Esophagus squamous epithelium (tissue), 4 donors: ENCODE data around the gene CGB5.

Experiments used
- POLR2A ChIP-seq, 4 donors: fragments of 450-650 bp; IDR thresholded peaks; one replicate each; pipeline ENCODE4 v1.6.1; 2017; ENCODE audit warnings: antibody characterized with exemption in 4 of 4, mild to moderate bottlenecking in 4 of 4, moderate library complexity in 3 of 4
- TF ChIP-seq, protein P1 (sequence below), 6 experiments: fragments of 450-650 bp in 4 of 6; fragments of 200-600 bp in 2 of 6; sonication (generic) in 2 of 6; IDR thresholded peaks; one replicate each; pipeline ENCODE4 v1.5.1; 2016 to 2019; ENCODE audit warnings: antibody characterized with exemption in 6 of 6, mild to moderate bottlenecking in 4 of 6, moderate library complexity in 4 of 6

DNA sequence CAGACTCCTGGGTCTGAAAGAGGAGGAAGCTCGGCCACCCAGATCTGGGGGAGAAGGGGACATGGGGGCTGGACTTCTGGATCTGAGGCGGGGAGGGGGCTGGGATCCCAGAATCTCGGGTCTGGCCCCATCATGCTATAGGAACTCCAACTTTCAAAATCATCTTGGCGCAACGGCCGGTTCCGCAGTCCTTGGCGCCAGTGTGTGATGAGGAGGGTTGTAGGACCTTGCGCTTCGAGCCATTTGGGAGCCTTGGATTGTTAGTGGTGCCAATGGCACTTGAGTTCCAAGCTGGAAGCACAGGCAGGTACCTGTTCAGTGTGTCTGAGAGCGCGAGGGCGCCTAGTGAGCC, 49.6 kb upstream of the CGB5 start:
- TF ChIP-seq, protein P1, sequence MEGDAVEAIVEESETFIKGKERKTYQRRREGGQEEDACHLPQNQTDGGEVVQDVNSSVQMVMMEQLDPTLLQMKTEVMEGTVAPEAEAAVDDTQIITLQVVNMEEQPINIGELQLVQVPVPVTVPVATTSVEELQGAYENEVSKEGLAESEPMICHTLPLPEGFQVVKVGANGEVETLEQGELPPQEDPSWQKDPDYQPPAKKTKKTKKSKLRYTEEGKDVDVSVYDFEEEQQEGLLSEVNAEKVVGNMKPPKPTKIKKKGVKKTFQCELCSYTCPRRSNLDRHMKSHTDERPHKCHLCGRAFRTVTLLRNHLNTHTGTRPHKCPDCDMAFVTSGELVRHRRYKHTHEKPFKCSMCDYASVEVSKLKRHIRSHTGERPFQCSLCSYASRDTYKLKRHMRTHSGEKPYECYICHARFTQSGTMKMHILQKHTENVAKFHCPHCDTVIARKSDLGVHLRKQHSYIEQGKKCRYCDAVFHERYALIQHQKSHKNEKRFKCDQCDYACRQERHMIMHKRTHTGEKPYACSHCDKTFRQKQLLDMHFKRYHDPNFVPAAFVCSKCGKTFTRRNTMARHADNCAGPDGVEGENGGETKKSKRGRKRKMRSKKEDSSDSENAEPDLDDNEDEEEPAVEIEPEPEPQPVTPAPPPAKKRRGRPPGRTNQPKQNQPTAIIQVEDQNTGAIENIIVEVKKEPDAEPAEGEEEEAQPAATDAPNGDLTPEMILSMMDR (IDR thresholded peaks at IDR 0.05) = no peak
- TF ChIP-seq POLR2A (IDR thresholded peaks at IDR 0.05) = no peak
